ENCODE results near the gene SFSWAP. TPM values are rescaled to one million over a fixed set of nuclear protein-coding genes. Genes with fewer than 3 reads are reported as not detected.
"Not testable (repeated sequence)": the region's sequence is repeated elsewhere in the genome, so short reads cannot be mapped to it uniquely, and the experiment has no call there.

Gene SFSWAP
- total RNA-seq, 1 experiment from 2014 or later: 50.4 TPM

GRCh38 chr12:131710464-131711457 lies at the start of gene SFSWAP (continued):
- peak; percentile 48 for TF ChIP-seq TCF7L2 (IDR thresholded peaks at IDR 0.05; ENCODE audit: borderline replicate concordance, extremely low read depth, insufficient read depth, insufficient read length)
- TF ChIP-seq FOSL1 (IDR thresholded peaks at IDR 0.05; ENCODE audit: low read depth): no peak
- TF ChIP-seq YY1 (IDR thresholded peaks at IDR 0.05; ENCODE audit: extremely low read depth, insufficient replicate concordance, low read depth, low read length): peak; percentile 99
- no peak for TF ChIP-seq CEBPB (IDR thresholded peaks at IDR 0.05; ENCODE audit: low read depth)
- peak; percentile 78 for TF ChIP-seq SIN3A (IDR thresholded peaks at IDR 0.05; ENCODE audit: low read depth)
- no peak for TF ChIP-seq JUND (IDR thresholded peaks at IDR 0.05)
- no peak for TF ChIP-seq RAD21 (IDR thresholded peaks at IDR 0.05; ENCODE audit: low read depth)

GRCh38 chr12:131661170-131661985 lies 49.5 kb upstream of the SFSWAP start:
- H3K9me3 ChIP-seq (ENCODE audit: control insufficient read depth in 1 of 2, insufficient read depth in 1 of 2, low read depth in 1 of 2, low read length in 2 of 2); H3K9ac ChIP-seq (ENCODE audit: low read length); CTCF ChIA-PET; H3K27ac ChIP-seq (ENCODE audit: low read depth, low read length); H3K27me3 ChIP-seq (ENCODE audit: insufficient read depth, low read length); RAD21 ChIA-PET (ENCODE audit: low non-redundant PET in 1 of 2, low total read pairs in 2 of 2, uncharacterized antibody in 2 of 2, unreplicated experiment in 2 of 2); H3K4me2 ChIP-seq (ENCODE audit: low read length); H3K36me3 ChIP-seq (ENCODE audit: control insufficient read depth in 1 of 2, insufficient read depth in 2 of 2, low read length in 2 of 2); ATAC-seq; intact Hi-C loops (cut with micrococcal nuclease); H3K79me2 ChIP-seq (ENCODE audit: insufficient read depth, low read length); H3K4me1 ChIP-seq (ENCODE audit: control insufficient read depth in 1 of 2, insufficient read depth in 2 of 2, low read length in 2 of 2); H3K4me3 ChIP-seq (replicated peaks in 1 of 2; ENCODE audit: low read depth in 1 of 2, low read length in 2 of 2); H3K9me2 ChIP-seq (ENCODE audit: insufficient read depth); POLR2A ChIA-PET; BruUV-seq (replicated peaks); H2AFZ ChIP-seq (ENCODE audit: low read depth, low read length, poor library complexity, severe bottlenecking); H4K20me1 ChIP-seq (ENCODE audit: insufficient read depth); DNase-seq (ENCODE audit: low read depth, low spot score): not testable (repeated sequence)

- H3K27ac ChIP-seq (ENCODE audit: low read depth, low read length); intact Hi-C loops (cut with micrococcal nuclease); H4K20me1 ChIP-seq (ENCODE audit: insufficient read depth); H3K36me3 ChIP-seq (ENCODE audit: control insufficient read depth in 1 of 2, insufficient read depth in 2 of 2, low read length in 2 of 2); H3K4me2 ChIP-seq (ENCODE audit: low read length); BruUV-seq (replicated peaks); CTCF ChIA-PET; H3K79me2 ChIP-seq (ENCODE audit: insufficient read depth, low read length); H3K27me3 ChIP-seq (ENCODE audit: insufficient read depth, low read length); ATAC-seq; H3K9me3 ChIP-seq (ENCODE audit: control insufficient read depth in 1 of 2, insufficient read depth in 1 of 2, low read depth in 1 of 2, low read length in 2 of 2); POLR2A ChIA-PET; H3K4me1 ChIP-seq (ENCODE audit: control insufficient read depth in 1 of 2, insufficient read depth in 2 of 2, low read length in 2 of 2); H3K9me2 ChIP-seq (ENCODE audit: insufficient read depth); H3K9ac ChIP-seq (ENCODE audit: low read length); H2AFZ ChIP-seq (ENCODE audit: low read depth, low read length, poor library complexity, severe bottlenecking); DNase-seq (ENCODE audit: low read depth, low spot score); RAD21 ChIA-PET (ENCODE audit: low non-redundant PET in 1 of 2, low total read pairs in 2 of 2, uncharacterized antibody in 2 of 2, unreplicated experiment in 2 of 2); H3K4me3 ChIP-seq (replicated peaks in 1 of 2; ENCODE audit: low read depth in 1 of 2, low read length in 2 of 2): not testable (repeated sequence)
These were observed 49.0 kb upstream of the SFSWAP start for GRCh38 chr12:131661986-131662288.

- DNase-seq (ENCODE audit: low read depth, low spot score); H3K9me3 ChIP-seq (ENCODE audit: control insufficient read depth in 1 of 2, insufficient read depth in 1 of 2, low read depth in 1 of 2, low read length in 2 of 2); intact Hi-C loops (cut with micrococcal nuclease); RAD21 ChIA-PET (ENCODE audit: low non-redundant PET in 1 of 2, low total read pairs in 2 of 2, uncharacterized antibody in 2 of 2, unreplicated experiment in 2 of 2); H3K9me2 ChIP-seq (ENCODE audit: insufficient read depth); H3K27ac ChIP-seq (ENCODE audit: low read depth, low read length); BruUV-seq (replicated peaks); H3K27me3 ChIP-seq (ENCODE audit: insufficient read depth, low read length); H3K36me3 ChIP-seq (ENCODE audit: control insufficient read depth in 1 of 2, insufficient read depth in 2 of 2, low read length in 2 of 2); H2AFZ ChIP-seq (ENCODE audit: low read depth, low read length, poor library complexity, severe bottlenecking); H4K20me1 ChIP-seq (ENCODE audit: insufficient read depth); H3K9ac ChIP-seq (ENCODE audit: low read length); H3K4me1 ChIP-seq (ENCODE audit: control insufficient read depth in 1 of 2, insufficient read depth in 2 of 2, low read length in 2 of 2); H3K79me2 ChIP-seq (ENCODE audit: insufficient read depth, low read length); POLR2A ChIA-PET; H3K4me2 ChIP-seq (ENCODE audit: low read length); H3K4me3 ChIP-seq (replicated peaks in 1 of 2; ENCODE audit: low read depth in 1 of 2, low read length in 2 of 2); CTCF ChIA-PET; ATAC-seq: not testable (repeated sequence)
These were observed 48.5 kb upstream of the SFSWAP start for GRCh38 chr12:131662346-131662745.
